Posterior cingulate gyrus (tissue), 11 donors: ENCODE measurements around the gene DELE1.

ENCODE experiments used
- DNase-seq, 10 donors: peaks; one replicate each; pipeline versions ENCODE4 v3.0.0 to v3.0.0-alpha.2; 2020 to 2021; ENCODE audit warnings: mixed read lengths in 3 of 10
- intact Hi-C: fragments of 100-400 bp; cut with DNase I; formaldehyde crosslinking; loops from one replicate; pipeline ENCODE4 v1.15.1; 2023

The DELE1 gene

GRCh38 chr5:141973871-141974595, 50.4 kb downstream of the DELE1 start:
- no peak for DNase-seq
- intact Hi-C loops = no loop called here

- DNase-seq = no peak
- intact Hi-C loops = no loop called here
Observed at GRCh38 chr5:141976176-141976575, 52.5 kb downstream of the DELE1 start.

GRCh38 chr5:141978389-141978788, 54.7 kb downstream of the DELE1 start:
- intact Hi-C loops = no loop called here
- no peak for DNase-seq

GRCh38 chr5:141982626-141983025, 59.0 kb downstream of the DELE1 start:
- DNase-seq = no peak
- intact Hi-C loops = no loop called here

- intact Hi-C loops = no loop called here
- no peak for DNase-seq
Observed at GRCh38 chr5:141986072-141986471, 62.4 kb downstream of the DELE1 start.

GRCh38 chr5:141989720-141990119, 66.0 kb downstream of the DELE1 start:
- DNase-seq = no peak
- intact Hi-C loops = no loop called here
